ENCODE data around the gene GPR173.

Gene GPR173

GRCh38 chrX:53071064-53071463, 22.5 kb downstream of the GPR173 start:
- no peak for DNase-seq (ENCODE audit: low read depth in 3 of 3, low spot score in 1 of 3)

DNA sequence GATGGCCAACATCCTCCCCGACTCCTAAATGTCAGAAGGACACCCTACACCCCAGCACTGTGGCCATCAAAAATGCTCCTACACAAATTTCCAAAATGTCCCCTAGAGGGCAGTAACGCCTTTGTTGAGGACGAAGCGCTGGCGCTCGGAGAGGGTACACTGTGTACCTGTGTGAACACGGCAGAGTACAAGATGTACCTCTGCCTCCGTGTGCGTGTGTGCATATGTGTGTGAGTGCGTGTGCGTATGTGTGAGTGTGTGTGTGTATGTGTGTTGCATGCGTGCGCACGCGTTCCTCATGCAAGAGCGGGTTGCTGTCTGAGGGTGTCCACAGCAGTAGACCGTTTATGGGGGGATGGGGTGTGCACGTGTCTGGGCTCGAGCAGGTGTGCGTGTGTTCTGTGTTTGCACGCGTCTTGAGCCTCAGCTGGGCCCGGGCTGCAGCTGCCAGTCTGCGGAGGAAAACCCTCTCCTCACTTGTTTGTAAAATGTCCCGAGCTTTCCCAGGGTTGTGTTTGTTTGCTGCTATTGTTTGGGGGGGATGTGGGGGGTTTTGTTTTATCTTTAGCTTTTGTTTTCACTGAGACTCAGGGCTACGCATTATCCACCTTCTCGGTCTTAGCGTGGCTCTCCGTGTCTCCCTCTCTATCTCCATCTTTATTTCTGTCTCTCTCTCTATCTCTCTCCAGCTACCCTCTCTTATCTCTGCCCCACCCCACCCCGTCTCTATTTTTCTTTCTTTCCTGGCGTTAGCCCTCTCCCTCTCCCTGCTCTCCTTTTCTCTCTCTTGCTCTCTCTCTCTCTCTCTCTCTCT, 23.2 kb downstream of the GPR173 start:
- DNase-seq (ENCODE audit: low read depth in 3 of 3, low spot score in 1 of 3): peak; percentile 30 to 43 (median 38)

- no peak for DNase-seq (ENCODE audit: low read depth in 3 of 3, low spot score in 1 of 3)
These were observed 24.0 kb downstream of the GPR173 start for GRCh38 chrX:53072418-53073114.

DNA sequence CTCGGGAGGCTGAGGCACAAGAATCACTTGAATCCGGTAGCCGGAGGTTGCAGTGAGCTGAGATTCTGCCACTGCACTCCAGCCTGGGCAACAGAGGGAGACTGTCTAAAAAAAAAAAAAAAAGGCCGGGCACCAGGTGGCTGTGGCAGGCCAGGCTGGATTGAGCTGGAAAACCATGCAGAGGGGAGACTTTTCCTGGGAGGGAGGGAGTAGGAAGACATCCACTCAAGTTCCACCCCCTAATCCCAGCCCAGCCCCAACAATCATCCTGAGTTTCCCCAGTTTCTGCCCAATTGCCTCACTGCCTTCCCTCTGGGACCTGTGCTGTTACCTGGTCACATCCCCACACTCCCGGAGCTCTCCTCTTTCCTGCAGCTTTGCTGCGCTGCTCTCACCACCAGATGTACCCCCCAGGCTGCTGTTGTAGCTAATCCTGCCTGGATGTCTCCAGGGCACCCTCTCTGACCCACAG, 24.6 kb downstream of the GPR173 start:
- no peak for DNase-seq (ENCODE audit: low read depth in 3 of 3, low spot score in 1 of 3)

GRCh38 chrX:53075011-53075410, 26.4 kb downstream of the GPR173 start:
- no peak for DNase-seq (ENCODE audit: low read depth in 3 of 3, low spot score in 1 of 3)

DNA sequence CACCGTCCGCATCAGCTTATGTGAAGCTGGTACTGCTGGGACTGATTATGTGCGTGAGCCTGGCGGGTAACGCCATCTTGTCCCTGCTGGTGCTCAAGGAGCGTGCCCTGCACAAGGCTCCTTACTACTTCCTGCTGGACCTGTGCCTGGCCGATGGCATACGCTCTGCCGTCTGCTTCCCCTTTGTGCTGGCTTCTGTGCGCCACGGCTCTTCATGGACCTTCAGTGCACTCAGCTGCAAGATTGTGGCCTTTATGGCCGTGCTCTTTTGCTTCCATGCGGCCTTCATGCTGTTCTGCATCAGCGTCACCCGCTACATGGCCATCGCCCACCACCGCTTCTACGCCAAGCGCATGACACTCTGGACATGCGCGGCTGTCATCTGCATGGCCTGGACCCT, 28.1 kb downstream of the GPR173 start:
- DNase-seq (ENCODE audit: low read depth in 3 of 3, low spot score in 1 of 3): no peak

DNA sequence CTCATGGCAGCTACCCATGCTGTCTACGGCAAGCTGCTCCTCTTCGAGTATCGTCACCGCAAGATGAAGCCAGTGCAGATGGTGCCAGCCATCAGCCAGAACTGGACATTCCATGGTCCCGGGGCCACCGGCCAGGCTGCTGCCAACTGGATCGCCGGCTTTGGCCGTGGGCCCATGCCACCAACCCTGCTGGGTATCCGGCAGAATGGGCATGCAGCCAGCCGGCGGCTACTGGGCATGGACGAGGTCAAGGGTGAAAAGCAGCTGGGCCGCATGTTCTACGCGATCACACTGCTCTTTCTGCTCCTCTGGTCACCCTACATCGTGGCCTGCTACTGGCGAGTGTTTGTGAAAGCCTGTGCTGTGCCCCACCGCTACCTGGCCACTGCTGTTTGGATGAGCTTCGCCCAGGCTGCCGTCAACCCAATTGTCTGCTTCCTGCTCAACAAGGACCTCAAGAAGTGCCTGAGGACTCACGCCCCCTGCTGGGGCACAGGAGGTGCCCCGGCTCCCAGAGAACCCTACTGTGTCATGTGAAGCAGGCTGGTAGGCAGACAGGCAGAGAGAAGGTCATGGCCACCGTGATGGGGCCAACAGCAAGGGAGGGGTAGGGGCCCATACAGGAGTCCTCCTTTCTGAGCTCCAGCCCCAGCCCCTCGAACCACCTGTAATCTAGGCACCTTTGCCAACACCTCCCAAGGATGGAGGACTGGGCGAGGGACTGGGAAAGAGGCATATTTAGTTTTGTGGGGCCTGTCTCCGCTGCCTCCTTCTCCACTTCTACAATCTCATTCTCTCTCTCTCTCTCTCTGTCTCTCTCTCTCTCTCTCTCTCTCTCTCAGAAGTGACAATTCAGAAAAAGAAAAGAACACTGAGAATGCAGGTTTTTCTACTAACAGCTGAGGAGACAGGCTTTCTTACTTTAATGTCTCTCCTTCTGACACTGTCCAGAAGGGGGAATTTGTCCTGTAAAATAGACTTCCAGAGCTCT, 28.9 kb downstream of the GPR173 start:
- no peak for DNase-seq (ENCODE audit: low read depth in 3 of 3, low spot score in 1 of 3)

DNA sequence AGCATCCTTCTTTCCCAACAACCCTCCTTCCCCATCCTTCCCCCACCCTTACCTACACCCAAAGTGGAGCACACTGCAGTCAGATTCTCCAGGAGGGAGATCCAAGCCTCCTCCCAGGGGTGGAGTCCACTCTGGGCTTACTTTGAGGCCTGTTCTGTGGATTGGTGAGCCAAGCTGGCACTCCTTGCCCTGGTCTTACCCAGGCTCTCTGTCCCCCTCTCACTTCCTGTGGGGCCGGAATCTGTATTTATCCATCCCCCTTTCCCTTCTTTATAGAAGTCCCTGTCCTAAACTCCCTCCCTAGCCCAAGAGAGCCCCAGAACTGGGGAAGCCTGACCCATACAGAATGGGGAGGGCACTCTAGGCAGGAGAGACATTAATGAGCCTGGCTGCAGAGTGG, 30.4 kb downstream of the GPR173 start:
- DNase-seq (ENCODE audit: low read depth in 3 of 3, low spot score in 1 of 3): no peak

GRCh38 chrX:53080628-53081580, 32.3 kb downstream of the GPR173 start:
- DNase-seq (ENCODE audit: low read depth in 3 of 3, low spot score in 1 of 3): no peak

DNA sequence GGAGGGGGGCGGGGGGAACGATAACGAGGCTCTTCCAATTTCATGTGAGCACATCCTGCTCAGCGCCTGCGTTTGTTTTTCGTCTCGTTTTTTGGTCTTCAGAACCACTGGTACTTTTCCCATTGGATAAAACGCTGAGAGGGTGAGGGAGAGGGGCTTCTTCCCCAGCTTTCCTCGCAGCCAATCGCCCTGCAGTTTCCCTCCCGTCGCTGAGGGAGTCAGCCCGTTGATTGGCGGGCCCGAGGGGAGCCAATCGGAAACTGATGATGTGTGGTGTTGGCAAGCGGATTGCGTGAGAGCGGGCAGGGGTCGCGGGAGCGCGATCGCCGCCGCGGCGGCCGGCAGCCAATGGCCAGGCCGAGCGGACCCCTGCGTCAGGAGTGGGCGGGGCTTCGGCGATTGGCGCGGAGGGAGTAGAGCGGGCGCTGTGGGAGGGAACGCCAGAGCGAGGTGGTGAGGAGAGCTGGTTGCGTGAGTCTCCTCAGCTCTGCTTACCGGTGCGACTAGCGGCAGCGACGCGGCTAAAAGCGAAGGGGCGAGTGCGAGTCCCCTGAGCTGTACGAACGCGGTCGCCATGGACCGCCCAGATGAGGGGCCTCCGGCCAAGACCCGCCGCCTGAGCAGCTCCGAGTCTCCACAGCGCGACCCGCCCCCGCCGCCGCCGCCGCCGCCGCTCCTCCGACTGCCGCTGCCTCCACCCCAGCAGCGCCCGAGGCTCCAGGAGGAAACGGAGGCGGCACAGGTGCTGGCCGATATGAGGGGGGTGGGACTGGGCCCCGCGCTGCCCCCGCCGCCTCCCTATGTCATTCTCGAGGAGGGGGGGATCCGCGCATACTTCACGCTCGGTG, 33.6 kb downstream of the GPR173 start, which contains the start of gene TSPYL2:
TSPYL2 (plus strand) TSS at position 443 of the 848 bp plus-strand sequence; CDS start at position 575, 132 bp downstream.
- DNase-seq (ENCODE audit: low read depth in 3 of 3, low spot score in 1 of 3): peak; percentile 83 to 91 (median 86)

- no peak for DNase-seq (ENCODE audit: low read depth in 3 of 3, low spot score in 1 of 3)
These were observed 34.4 kb downstream of the GPR173 start for GRCh38 chrX:53082773-53083616.

DNA sequence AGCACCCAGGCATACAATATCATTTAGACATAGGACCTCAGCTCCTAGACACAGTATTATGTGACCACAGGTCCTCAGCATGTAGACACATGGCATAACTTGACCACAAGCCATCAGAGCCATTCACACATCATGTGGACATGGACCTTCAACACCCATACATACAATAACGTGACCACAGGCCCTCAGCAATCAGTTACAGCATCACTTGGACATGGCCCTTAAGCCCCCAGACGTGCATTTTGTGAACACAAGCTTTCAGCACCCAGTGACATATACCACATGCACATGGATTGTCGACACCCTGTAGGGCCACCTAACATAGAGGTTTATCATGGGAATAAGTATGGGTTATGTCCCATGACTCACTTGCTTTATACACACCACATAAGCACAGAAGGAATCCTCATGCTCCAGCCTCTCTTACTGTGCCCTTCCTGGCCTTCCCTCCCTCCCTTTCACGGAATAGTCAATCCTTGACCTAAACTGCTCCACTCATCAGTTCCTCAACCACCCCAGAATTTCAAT, 35.5 kb downstream of the GPR173 start:
- no peak for DNase-seq (ENCODE audit: low read depth in 3 of 3, low spot score in 1 of 3)

GRCh38 chrX:53084863-53085262, 36.3 kb downstream of the GPR173 start:
- no peak for DNase-seq (ENCODE audit: low read depth in 3 of 3, low spot score in 1 of 3)

- DNase-seq (ENCODE audit: low read depth in 3 of 3, low spot score in 1 of 3): no peak
These were observed 37.2 kb downstream of the GPR173 start for GRCh38 chrX:53085661-53086229.

DNA sequence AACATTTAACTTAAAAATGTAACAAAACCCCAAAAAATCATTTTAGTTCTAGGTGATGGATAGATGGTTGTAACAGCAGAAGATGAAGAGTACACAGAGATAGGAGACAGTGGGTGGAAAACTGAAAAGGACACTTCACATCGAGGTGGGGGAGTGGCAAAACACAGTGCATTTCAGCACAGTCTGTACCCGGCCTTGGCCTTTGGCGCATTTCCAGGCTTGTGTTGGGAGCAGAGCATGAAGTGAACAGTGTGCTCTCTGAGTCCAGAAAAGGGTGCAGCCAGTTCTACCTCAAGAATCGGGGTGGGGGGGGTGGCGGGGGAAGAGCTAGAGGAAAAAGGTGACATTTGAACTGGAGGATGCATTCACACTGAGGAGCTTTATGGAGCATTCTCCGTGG, 37.9 kb downstream of the GPR173 start:
- no peak for DNase-seq (ENCODE audit: low read depth in 3 of 3, low spot score in 1 of 3)

- DNase-seq (ENCODE audit: low read depth in 3 of 3, low spot score in 1 of 3): no peak
These were observed 38.8 kb downstream of the GPR173 start for GRCh38 chrX:53087388-53087831.

All from stimulated activated CD4-positive, alpha-beta T cell treated with anti-CD3 and anti-CD28 coated beads, TNF-alpha, amount 100 ng/mL, for 1 hour (primary cell).